Esophagus muscularis mucosa (tissue), 3 donors: ENCODE results near the gene TCERG1L.

Experiments
- POLR2A ChIP-seq: fragments of 450-650 bp; IDR thresholded peaks from one replicate; pipeline ENCODE4 v1.6.1; 2017; ENCODE audit warnings: antibody characterized with exemption, moderate library complexity, mild to moderate bottlenecking, low read depth
- TF ChIP-seq, protein P1 (sequence below), 3 experiments: fragments of 200-600 bp in 2 of 3; fragments of 450-650 bp in 1 of 3; sonication (generic) in 2 of 3; IDR thresholded peaks; one replicate each; pipeline ENCODE4 v1.5.1; 2017 to 2019; ENCODE audit warnings: antibody characterized with exemption in 3 of 3, mild to moderate bottlenecking in 2 of 3, moderate library complexity in 1 of 3

DNA sequence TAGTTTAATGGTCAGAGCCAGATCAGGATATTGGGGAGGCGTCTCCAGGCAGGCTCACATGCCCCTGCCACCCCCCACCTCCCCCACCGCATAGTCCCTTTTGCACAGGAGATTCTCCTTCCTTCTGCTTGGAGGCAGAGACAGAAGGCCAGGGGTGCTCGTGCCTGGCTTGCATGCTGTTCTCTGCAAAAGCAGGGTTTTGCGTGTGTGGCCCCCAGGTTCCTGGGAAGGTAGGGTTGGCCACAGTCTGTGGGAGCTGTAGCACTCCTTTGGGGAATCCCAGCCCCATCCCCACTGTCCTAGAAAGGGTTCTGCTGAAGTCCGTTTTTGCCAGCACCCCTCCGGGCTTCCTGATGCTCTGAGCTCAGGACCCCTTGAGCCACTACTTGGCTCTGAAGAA, 1.9 kb upstream of the TCERG1L start:
- TF ChIP-seq, protein P1, sequence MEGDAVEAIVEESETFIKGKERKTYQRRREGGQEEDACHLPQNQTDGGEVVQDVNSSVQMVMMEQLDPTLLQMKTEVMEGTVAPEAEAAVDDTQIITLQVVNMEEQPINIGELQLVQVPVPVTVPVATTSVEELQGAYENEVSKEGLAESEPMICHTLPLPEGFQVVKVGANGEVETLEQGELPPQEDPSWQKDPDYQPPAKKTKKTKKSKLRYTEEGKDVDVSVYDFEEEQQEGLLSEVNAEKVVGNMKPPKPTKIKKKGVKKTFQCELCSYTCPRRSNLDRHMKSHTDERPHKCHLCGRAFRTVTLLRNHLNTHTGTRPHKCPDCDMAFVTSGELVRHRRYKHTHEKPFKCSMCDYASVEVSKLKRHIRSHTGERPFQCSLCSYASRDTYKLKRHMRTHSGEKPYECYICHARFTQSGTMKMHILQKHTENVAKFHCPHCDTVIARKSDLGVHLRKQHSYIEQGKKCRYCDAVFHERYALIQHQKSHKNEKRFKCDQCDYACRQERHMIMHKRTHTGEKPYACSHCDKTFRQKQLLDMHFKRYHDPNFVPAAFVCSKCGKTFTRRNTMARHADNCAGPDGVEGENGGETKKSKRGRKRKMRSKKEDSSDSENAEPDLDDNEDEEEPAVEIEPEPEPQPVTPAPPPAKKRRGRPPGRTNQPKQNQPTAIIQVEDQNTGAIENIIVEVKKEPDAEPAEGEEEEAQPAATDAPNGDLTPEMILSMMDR (IDR thresholded peaks at IDR 0.05), result no peak
- TF ChIP-seq POLR2A, result no peak
